ENCODE measurements around the gene METTL8.

- TF ChIP-seq CTCF (IDR thresholded peaks at IDR 0.05; ENCODE audit: poor library complexity) (no peak), EZH2phosphoT487 (IDR thresholded peaks at IDR 0.05; ENCODE audit: low read depth, severe bottlenecking, unreplicated experiment) (no peak)
These were observed 30.7 kb downstream of the METTL8 start for GRCh38 chr2:171402906-171403580.
